ENCODE results near the gene ENOX1. TPM values are rescaled to one million over a fixed set of nuclear protein-coding genes. Genes with fewer than 3 reads are reported as not detected.

Gene ENOX1
- total RNA-seq, 1 experiment from 2014 or later: not detected

- in situ Hi-C loops (cut with HindIII; ENCODE audit: low pct_unique_long_range_greater_than_20kb, low sequenced_read_pairs): no loop called here
- no peak for DNase-seq (ENCODE audit: low read depth)
Observed at GRCh38 chr13:43487461-43487860, 299.3 kb downstream of the ENOX1 start.

- no peak for DNase-seq (ENCODE audit: low read depth)
- in situ Hi-C loops (cut with HindIII; ENCODE audit: low pct_unique_long_range_greater_than_20kb, low sequenced_read_pairs): no loop called here
Observed at GRCh38 chr13:43484432-43485225, 302.1 kb downstream of the ENOX1 start.

GRCh38 chr13:43483930-43484329 is 302.8 kb downstream of the ENOX1 start:
- DNase-seq (ENCODE audit: low read depth): no peak
- in situ Hi-C loops (cut with HindIII; ENCODE audit: low pct_unique_long_range_greater_than_20kb, low sequenced_read_pairs): no loop called here

GRCh38 chr13:43482641-43483040 is 304.1 kb downstream of the ENOX1 start:
- no peak for DNase-seq (ENCODE audit: low read depth)
- in situ Hi-C loops (cut with HindIII; ENCODE audit: low pct_unique_long_range_greater_than_20kb, low sequenced_read_pairs): no loop called here

GRCh38 chr13:43482026-43482425 is 304.7 kb downstream of the ENOX1 start:
- DNase-seq (ENCODE audit: low read depth): no peak
- in situ Hi-C loops (cut with HindIII; ENCODE audit: low pct_unique_long_range_greater_than_20kb, low sequenced_read_pairs): no loop called here

- in situ Hi-C loops (cut with HindIII; ENCODE audit: low pct_unique_long_range_greater_than_20kb, low sequenced_read_pairs): no loop called here
- DNase-seq (ENCODE audit: low read depth): no peak
Observed at GRCh38 chr13:43478902-43479301, 307.9 kb downstream of the ENOX1 start.

GRCh38 chr13:43478211-43478610 is 308.6 kb downstream of the ENOX1 start:
- in situ Hi-C loops (cut with HindIII; ENCODE audit: low pct_unique_long_range_greater_than_20kb, low sequenced_read_pairs): no loop called here
- no peak for DNase-seq (ENCODE audit: low read depth)

- DNase-seq (ENCODE audit: low read depth): no peak
- in situ Hi-C loops (cut with HindIII; ENCODE audit: low pct_unique_long_range_greater_than_20kb, low sequenced_read_pairs): no loop called here
Observed at GRCh38 chr13:43475140-43475539, 311.6 kb downstream of the ENOX1 start.

- in situ Hi-C loops (cut with HindIII; ENCODE audit: low pct_unique_long_range_greater_than_20kb, low sequenced_read_pairs): no loop called here
Observed at GRCh38 chr13:43473437-43473836, 313.3 kb downstream of the ENOX1 start.

GRCh38 chr13:43472980-43473379 is 313.8 kb downstream of the ENOX1 start:
- in situ Hi-C loops (cut with HindIII; ENCODE audit: low pct_unique_long_range_greater_than_20kb, low sequenced_read_pairs): no loop called here
- no peak for DNase-seq (ENCODE audit: low read depth)

More at GRCh38 chr13:43473437-43473836, 313.3 kb downstream of the ENOX1 start:
- no peak for DNase-seq (ENCODE audit: low read depth)

- in situ Hi-C loops (cut with HindIII; ENCODE audit: low pct_unique_long_range_greater_than_20kb, low sequenced_read_pairs): no loop called here
- DNase-seq (ENCODE audit: low read depth): no peak
Observed at GRCh38 chr13:43472339-43472738, 314.4 kb downstream of the ENOX1 start.

- in situ Hi-C loops (cut with HindIII; ENCODE audit: low pct_unique_long_range_greater_than_20kb, low sequenced_read_pairs): no loop called here
- no peak for DNase-seq (ENCODE audit: low read depth)
Observed at GRCh38 chr13:43470610-43471009, 316.2 kb downstream of the ENOX1 start.

GRCh38 chr13:43469791-43470190 is 317.0 kb downstream of the ENOX1 start:
- DNase-seq (ENCODE audit: low read depth): no peak
- in situ Hi-C loops (cut with HindIII; ENCODE audit: low pct_unique_long_range_greater_than_20kb, low sequenced_read_pairs): no loop called here

GRCh38 chr13:43464578-43465264 is 322.1 kb downstream of the ENOX1 start:
- in situ Hi-C loops (cut with HindIII; ENCODE audit: low pct_unique_long_range_greater_than_20kb, low sequenced_read_pairs): no loop called here
- no peak for DNase-seq (ENCODE audit: low read depth)

GRCh38 chr13:43448605-43449336 is 338.0 kb downstream of the ENOX1 start:
- no peak for DNase-seq (ENCODE audit: low read depth)

GRCh38 chr13:43446126-43446525 is 340.6 kb downstream of the ENOX1 start:
- no peak for DNase-seq (ENCODE audit: low read depth)

More at GRCh38 chr13:43448605-43449336, 338.0 kb downstream of the ENOX1 start:
- in situ Hi-C loops (cut with HindIII; ENCODE audit: low pct_unique_long_range_greater_than_20kb, low sequenced_read_pairs): no loop called here

GRCh38 chr13:43445668-43446067 is 341.1 kb downstream of the ENOX1 start:
- no peak for DNase-seq (ENCODE audit: low read depth)
- in situ Hi-C loops (cut with HindIII; ENCODE audit: low pct_unique_long_range_greater_than_20kb, low sequenced_read_pairs): no loop called here

More at GRCh38 chr13:43446126-43446525, 340.6 kb downstream of the ENOX1 start:
- in situ Hi-C loops (cut with HindIII; ENCODE audit: low pct_unique_long_range_greater_than_20kb, low sequenced_read_pairs): no loop called here

- DNase-seq (ENCODE audit: low read depth): no peak
- in situ Hi-C loops (cut with HindIII; ENCODE audit: low pct_unique_long_range_greater_than_20kb, low sequenced_read_pairs): no loop called here
Observed at GRCh38 chr13:43444081-43444480, 342.7 kb downstream of the ENOX1 start.

GRCh38 chr13:43441899-43442499 is 344.8 kb downstream of the ENOX1 start:
- in situ Hi-C loops (cut with HindIII; ENCODE audit: low pct_unique_long_range_greater_than_20kb, low sequenced_read_pairs): no loop called here
- no peak for DNase-seq (ENCODE audit: low read depth)
